HepG2 (cell line): ENCODE measurements around the gene NKAIN2.

Experiments
- EP300 ChIP-seq, 3 experiments: sonication (generic) in 1 of 3; formaldehyde crosslinking in 1 of 3; IDR thresholded peaks; 2 replicates each; pipeline versions ENCODE4 v1.5.1 to v1.6.1; 2011 to 2020; ENCODE audit warnings: low read depth in 2 of 3, low read length in 2 of 3, borderline replicate concordance in 1 of 3, improper control_type of control experiment in 1 of 3, mild to moderate bottlenecking in 1 of 3, missing genetic modification reagents in 1 of 3, moderate library complexity in 1 of 3
- JUNB ChIP-seq: sonication (generic); formaldehyde crosslinking; IDR thresholded peaks from 2 replicates; pipeline ENCODE4 v1.8.0; 2022; ENCODE audit warnings: missing genetic modification reagents, mild to moderate bottlenecking, borderline replicate concordance
- POLR2A ChIP-seq, 2 experiments: IDR thresholded peaks; 2 replicates each; pipeline ENCODE4 v1.6.1; 2011; ENCODE audit warnings: low read depth in 2 of 2, low read length in 2 of 2, mild to moderate bottlenecking in 1 of 2, moderate library complexity in 1 of 2; ENCODE audit not compliant: insufficient read depth in 1 of 2
- REST ChIP-seq, 2 experiments: IDR thresholded peaks; 2 replicates each; pipeline ENCODE4 v1.6.1; 2011 to 2012; ENCODE audit warnings: low read length in 2 of 2, borderline replicate concordance in 1 of 2, low read depth in 1 of 2, mild to moderate bottlenecking in 1 of 2, moderate library complexity in 1 of 2
- RFXAP ChIP-seq: sonication (generic); formaldehyde crosslinking; IDR thresholded peaks from 2 replicates; pipeline ENCODE4 v1.4.0; 2020; ENCODE audit warnings: missing genetic modification reagents, borderline replicate concordance
- THRA ChIP-seq: sonication (generic); formaldehyde crosslinking; IDR thresholded peaks from 2 replicates; pipeline ENCODE4 v1.4.0; 2020; ENCODE audit warnings: missing genetic modification reagents, borderline replicate concordance
- ZFP36 ChIP-seq: fragments of 150-350 bp; IDR thresholded peaks from 2 replicates; pipeline ENCODE4 v1.6.1; 2018; ENCODE audit warnings: borderline replicate concordance, low read length, low read depth; ENCODE audit not compliant: partially characterized antibody
- ZNF251 ChIP-seq: sonication (generic); formaldehyde crosslinking; IDR thresholded peaks from 2 replicates; pipeline ENCODE4 v1.9.0; 2021; ENCODE audit warnings: mild to moderate bottlenecking, missing genetic modification reagents
- ZNF792 ChIP-seq: IDR thresholded peaks from 2 replicates; pipeline ENCODE4 v1.6.1; 2016
- TF ChIP-seq, protein P1 (sequence below): sonication (generic); formaldehyde crosslinking; IDR thresholded peaks from 2 replicates; pipeline ENCODE4 v1.4.0; 2020; ENCODE audit warnings: missing genetic modification reagents
- TF ChIP-seq, protein P2 (sequence below): sonication (generic); formaldehyde crosslinking; IDR thresholded peaks from 2 replicates; pipeline ENCODE4 v1.4.0; 2020; ENCODE audit warnings: missing genetic modification reagents
- TF ChIP-seq, protein P3 (sequence below): sonication (generic); formaldehyde crosslinking; IDR thresholded peaks from 2 replicates; pipeline ENCODE4 v1.8.0; 2022; ENCODE audit warnings: mild to moderate bottlenecking, missing genetic modification reagents, borderline replicate concordance

DNA sequence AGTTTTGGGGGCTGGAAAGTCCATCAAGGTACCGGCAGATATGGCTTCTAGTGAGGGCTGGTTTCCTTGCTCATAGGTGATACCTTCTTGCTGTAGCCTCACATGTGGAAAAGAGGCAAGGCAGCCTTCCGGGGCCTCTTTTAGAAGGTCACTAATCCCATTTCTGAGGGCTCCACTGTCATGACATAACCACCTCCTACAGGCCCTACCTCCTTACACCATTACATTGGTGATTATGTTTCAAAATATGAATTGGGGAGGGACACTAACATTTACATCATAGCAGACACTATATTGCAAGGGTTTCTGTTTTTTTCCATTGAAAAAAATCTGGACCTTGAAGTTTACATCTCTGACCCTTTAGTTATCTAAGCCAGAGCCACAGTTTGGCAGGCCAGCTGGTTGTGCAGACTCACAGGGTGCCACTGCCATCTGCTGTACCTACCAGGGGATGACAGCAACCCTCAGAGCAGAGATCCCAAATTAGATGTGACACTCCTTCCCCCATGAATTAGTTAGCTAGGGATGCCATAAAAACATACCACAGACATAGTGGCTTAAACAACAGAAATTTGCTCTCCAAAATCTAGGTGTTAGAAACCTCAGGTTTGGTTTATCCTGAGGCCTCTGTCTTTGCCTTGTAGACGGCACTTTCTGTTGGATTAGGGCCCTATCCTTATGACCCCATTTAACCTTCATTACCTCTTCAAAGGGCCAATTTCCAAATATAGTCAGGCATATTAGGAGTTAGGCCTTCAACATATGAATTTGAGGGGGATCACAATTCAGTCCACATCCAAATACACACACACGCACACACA, 992.2 kb downstream of the NKAIN2 start:
- no peak for TF ChIP-seq ZFP36
- no peak for TF ChIP-seq EP300 (IDR thresholded peaks at IDR 0.05; ENCODE audit: low read depth in 2 of 2, low read length in 2 of 2)
- TF ChIP-seq EP300 (CRISPR knock-in tag; IDR thresholded peaks at IDR 0.05; ENCODE audit: borderline replicate concordance), result no peak
- TF ChIP-seq ZNF251, result no peak
- TF ChIP-seq, protein P1, sequence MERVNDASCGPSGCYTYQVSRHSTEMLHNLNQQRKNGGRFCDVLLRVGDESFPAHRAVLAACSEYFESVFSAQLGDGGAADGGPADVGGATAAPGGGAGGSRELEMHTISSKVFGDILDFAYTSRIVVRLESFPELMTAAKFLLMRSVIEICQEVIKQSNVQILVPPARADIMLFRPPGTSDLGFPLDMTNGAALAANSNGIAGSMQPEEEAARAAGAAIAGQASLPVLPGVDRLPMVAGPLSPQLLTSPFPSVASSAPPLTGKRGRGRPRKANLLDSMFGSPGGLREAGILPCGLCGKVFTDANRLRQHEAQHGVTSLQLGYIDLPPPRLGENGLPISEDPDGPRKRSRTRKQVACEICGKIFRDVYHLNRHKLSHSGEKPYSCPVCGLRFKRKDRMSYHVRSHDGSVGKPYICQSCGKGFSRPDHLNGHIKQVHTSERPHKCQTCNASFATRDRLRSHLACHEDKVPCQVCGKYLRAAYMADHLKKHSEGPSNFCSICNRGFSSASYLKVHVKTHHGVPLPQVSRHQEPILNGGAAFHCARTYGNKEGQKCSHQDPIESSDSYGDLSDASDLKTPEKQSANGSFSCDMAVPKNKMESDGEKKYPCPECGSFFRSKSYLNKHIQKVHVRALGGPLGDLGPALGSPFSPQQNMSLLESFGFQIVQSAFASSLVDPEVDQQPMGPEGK (CRISPR knock-in tag), result no peak
- TF ChIP-seq THRA (CRISPR knock-in tag), result no peak
- TF ChIP-seq, protein P2, sequence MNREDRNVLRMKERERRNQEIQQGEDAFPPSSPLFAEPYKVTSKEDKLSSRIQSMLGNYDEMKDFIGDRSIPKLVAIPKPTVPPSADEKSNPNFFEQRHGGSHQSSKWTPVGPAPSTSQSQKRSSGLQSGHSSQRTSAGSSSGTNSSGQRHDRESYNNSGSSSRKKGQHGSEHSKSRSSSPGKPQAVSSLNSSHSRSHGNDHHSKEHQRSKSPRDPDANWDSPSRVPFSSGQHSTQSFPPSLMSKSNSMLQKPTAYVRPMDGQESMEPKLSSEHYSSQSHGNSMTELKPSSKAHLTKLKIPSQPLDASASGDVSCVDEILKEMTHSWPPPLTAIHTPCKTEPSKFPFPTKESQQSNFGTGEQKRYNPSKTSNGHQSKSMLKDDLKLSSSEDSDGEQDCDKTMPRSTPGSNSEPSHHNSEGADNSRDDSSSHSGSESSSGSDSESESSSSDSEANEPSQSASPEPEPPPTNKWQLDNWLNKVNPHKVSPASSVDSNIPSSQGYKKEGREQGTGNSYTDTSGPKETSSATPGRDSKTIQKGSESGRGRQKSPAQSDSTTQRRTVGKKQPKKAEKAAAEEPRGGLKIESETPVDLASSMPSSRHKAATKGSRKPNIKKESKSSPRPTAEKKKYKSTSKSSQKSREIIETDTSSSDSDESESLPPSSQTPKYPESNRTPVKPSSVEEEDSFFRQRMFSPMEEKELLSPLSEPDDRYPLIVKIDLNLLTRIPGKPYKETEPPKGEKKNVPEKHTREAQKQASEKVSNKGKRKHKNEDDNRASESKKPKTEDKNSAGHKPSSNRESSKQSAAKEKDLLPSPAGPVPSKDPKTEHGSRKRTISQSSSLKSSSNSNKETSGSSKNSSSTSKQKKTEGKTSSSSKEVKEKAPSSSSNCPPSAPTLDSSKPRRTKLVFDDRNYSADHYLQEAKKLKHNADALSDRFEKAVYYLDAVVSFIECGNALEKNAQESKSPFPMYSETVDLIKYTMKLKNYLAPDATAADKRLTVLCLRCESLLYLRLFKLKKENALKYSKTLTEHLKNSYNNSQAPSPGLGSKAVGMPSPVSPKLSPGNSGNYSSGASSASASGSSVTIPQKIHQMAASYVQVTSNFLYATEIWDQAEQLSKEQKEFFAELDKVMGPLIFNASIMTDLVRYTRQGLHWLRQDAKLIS, result no peak
- TF ChIP-seq RFXAP (CRISPR knock-in tag), result no peak
- TF ChIP-seq JUNB (CRISPR knock-in tag), result no peak
- TF ChIP-seq REST (IDR thresholded peaks at IDR 0.05; ENCODE audit: borderline replicate concordance in 1 of 2, low read depth in 1 of 2, low read length in 2 of 2), result no peak
- no peak for TF ChIP-seq POLR2A (IDR thresholded peaks at IDR 0.05; ENCODE audit: insufficient read depth in 1 of 2, low read depth in 2 of 2, low read length in 2 of 2)
- TF ChIP-seq, protein P3, sequence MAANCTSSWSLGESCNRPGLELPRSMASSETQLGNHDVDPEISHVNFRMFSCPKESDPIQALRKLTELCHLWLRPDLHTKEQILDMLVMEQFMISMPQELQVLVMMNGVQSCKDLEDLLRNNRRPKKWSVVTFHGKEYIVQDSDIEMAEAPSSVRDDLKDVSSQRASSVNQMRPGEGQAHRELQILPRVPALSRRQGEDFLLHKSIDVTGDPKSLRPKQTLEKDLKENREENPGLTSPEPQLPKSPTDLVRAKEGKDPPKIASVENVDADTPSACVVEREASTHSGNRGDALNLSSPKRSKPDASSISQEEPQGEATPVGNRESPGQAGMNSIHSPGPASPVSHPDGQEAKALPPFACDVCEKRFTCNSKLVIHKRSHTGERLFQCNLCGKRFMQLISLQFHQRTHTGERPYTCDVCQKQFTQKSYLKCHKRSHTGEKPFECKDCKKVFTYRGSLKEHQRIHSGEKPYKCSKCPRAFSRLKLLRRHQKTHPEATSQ (CRISPR knock-in tag), result no peak
- no peak for TF ChIP-seq ZNF792 (CRISPR knock-in tag)
